HepG2 (cell line): Measurements from ENCODE around the gene LSR. TPM values are rescaled to one million over a fixed set of nuclear protein-coding genes. Genes with fewer than 3 reads are reported as not detected.

Experiments used
- CENPT ChIP-seq: sonication (generic); formaldehyde crosslinking; IDR thresholded peaks from 2 replicates; pipeline ENCODE4 v1.8.0; 2022; ENCODE audit warnings: low read depth, mild to moderate bottlenecking, moderate library complexity, missing genetic modification reagents
- CREB1 ChIP-seq, 2 experiments: fragments of 450-650 bp in 1 of 2; IDR thresholded peaks; 2 replicates each; pipeline ENCODE4 v1.6.1; 2016 to 2017; ENCODE audit warnings: control low read depth in 1 of 2, mild to moderate bottlenecking in 1 of 2, missing compliant biosample characterization in 1 of 2, missing genetic modification characterization in 1 of 2
- GATA4 ChIP-seq: sonication (generic); IDR thresholded peaks from 2 replicates; pipeline ENCODE4 v1.6.1; 2016; ENCODE audit warnings: antibody characterized with exemption, low read depth, borderline replicate concordance
- HOXA3 ChIP-seq: sonication (generic); formaldehyde crosslinking; IDR thresholded peaks from 2 replicates; pipeline ENCODE4 v1.5.0; 2020; ENCODE audit warnings: missing genetic modification reagents
- IRF9 ChIP-seq: sonication (generic); formaldehyde crosslinking; IDR thresholded peaks from 2 replicates; pipeline ENCODE4 v1.8.0; 2022; ENCODE audit warnings: missing genetic modification reagents, mild to moderate bottlenecking, borderline replicate concordance
- KDM4B ChIP-seq: sonication (generic); formaldehyde crosslinking; IDR thresholded peaks from 2 replicates; pipeline ENCODE4 v1.4.0; 2020; ENCODE audit warnings: missing genetic modification reagents
- MAZ ChIP-seq, 2 experiments: sonication (generic) in 1 of 2; formaldehyde crosslinking in 1 of 2; IDR thresholded peaks; 2 replicates each; pipeline versions ENCODE4 v1.5.0 to v1.6.1; 2012 to 2020; ENCODE audit warnings: low read depth in 2 of 2, mild to moderate bottlenecking in 2 of 2, borderline replicate concordance in 1 of 2, improper control_type of control experiment in 1 of 2, low read length in 1 of 2, missing genetic modification reagents in 1 of 2, moderate library complexity in 1 of 2
- NR2C2 ChIP-seq: sonication (generic); formaldehyde crosslinking; IDR thresholded peaks from 2 replicates; pipeline ENCODE4 v1.4.0; 2020; ENCODE audit warnings: missing genetic modification reagents, mild to moderate bottlenecking, moderate library complexity, borderline replicate concordance
- ONECUT2 ChIP-seq: sonication (generic); formaldehyde crosslinking; IDR thresholded peaks from 2 replicates; pipeline ENCODE4 v1.4.0; 2020; ENCODE audit warnings: missing genetic modification reagents
- RAD21 ChIP-seq: fragments of 450-650 bp; formaldehyde crosslinking; IDR thresholded peaks from 2 replicates; pipeline ENCODE4 v1.5.0; 2020; ENCODE audit warnings: mild to moderate bottlenecking
- RARA ChIP-seq: IDR thresholded peaks from 2 replicates; pipeline ENCODE4 v1.6.1; 2016; ENCODE audit warnings: missing genetic modification reagents, missing compliant biosample characterization
- RFXAP ChIP-seq: sonication (generic); formaldehyde crosslinking; IDR thresholded peaks from 2 replicates; pipeline ENCODE4 v1.4.0; 2020; ENCODE audit warnings: missing genetic modification reagents, borderline replicate concordance
- TBX3 ChIP-seq: fragments of 450-650 bp; IDR thresholded peaks from 2 replicates; pipeline ENCODE4 v1.6.1; 2017; ENCODE audit warnings: antibody characterized with exemption, mild to moderate bottlenecking, inconsistent platforms, borderline replicate concordance
- THAP9 ChIP-seq: sonication (generic); formaldehyde crosslinking; IDR thresholded peaks from 2 replicates; pipeline ENCODE4; 2020; ENCODE audit warnings: missing genetic modification reagents, mild to moderate bottlenecking, borderline replicate concordance
- TSC22D2 ChIP-seq: sonication (generic); formaldehyde crosslinking; IDR thresholded peaks from 2 replicates; pipeline ENCODE4 v1.5.1; 2020; ENCODE audit warnings: missing genetic modification reagents, mild to moderate bottlenecking, borderline replicate concordance
- ZMYM4 ChIP-seq: sonication (generic); formaldehyde crosslinking; IDR thresholded peaks from 2 replicates; pipeline ENCODE4 v1.8.1; 2023; ENCODE audit warnings: mild to moderate bottlenecking, missing genetic modification reagents
- ZNF574 ChIP-seq: sonication (generic); formaldehyde crosslinking; IDR thresholded peaks from 2 replicates; pipeline ENCODE4 v1.4.0; 2020; ENCODE audit warnings: missing genetic modification reagents
- ZNF614 ChIP-seq: IDR thresholded peaks from 2 replicates; pipeline ENCODE4 v1.6.1; 2018; ENCODE audit warnings: missing biosample characterization, missing genetic modification reagents, inconsistent platforms, borderline replicate concordance
- polyA plus RNA-seq, 8 experiments: library from polyadenylated mRNA; depleted of rRNA in 3 of 8; stranded (reverse) in 7 of 8; unstranded in 1 of 8; fragments of >200 nt; fragmentation: Illumina TruSeq in 4 of 8; extraction: Trizol in 4 of 8; gene quantifications; 2 replicates each; pipeline versions ENCODE4 v1.2.1 to v1.2.3, GENCODE V29; 2011 to 2016; ENCODE audit warnings: low read depth in 4 of 8, missing spikeins in 1 of 8, mixed read lengths in 1 of 8; ENCODE audit not compliant: insufficient read depth in 1 of 8
- total RNA-seq, 5 experiments: library from RNA; depleted of rRNA; stranded (reverse); fragments of >200 nt; fragmentation: Illumina TruSeq; extraction: Trizol; gene quantifications; 2 replicates each; pipeline ENCODE4 v1.2.3, GENCODE V29; 2016; ENCODE audit warnings: low read depth in 1 of 5

Gene LSR
- total and polyA plus RNA-seq, 2 of the 13 experiments (the other 11 are each of a cell fraction or from before 2014, with no cell fraction given), result 29.2 to 79.2 TPM

GRCh38 chr19:35279985-35280821, 31.4 kb downstream of the LSR start (continued):
- TF ChIP-seq THAP9 (CRISPR knock-in tag) (no peak; the same call in 1 of the 2 replicates), TBX3 (peak; percentile 65; the same call in 1 of the 2 replicates), KDM4B (no peak), HOXA3 (CRISPR knock-in tag) (peak; percentile 63; the same call in 1 of the 2 replicates), RARA (CRISPR knock-in tag) (peak; percentile 82), ZNF614 (CRISPR knock-in tag) (peak; percentile 29; the same call in 1 of the 2 replicates), CREB1 (IDR thresholded peaks at IDR 0.05) (no peak), CREB1 (CRISPR knock-in tag; IDR thresholded peaks at IDR 0.05) (0 out of 2 replicates have a peak, but pooled peaks have one; percentile 19), ZMYM4 (CRISPR knock-in tag) (no peak), NR2C2 (CRISPR knock-in tag) (peak; percentile 91), ONECUT2 (CRISPR knock-in tag) (no peak), MAZ (IDR thresholded peaks at IDR 0.05; ENCODE audit: borderline replicate concordance, low read depth, low read length) (no peak), MAZ (CRISPR knock-in tag; IDR thresholded peaks at IDR 0.05; ENCODE audit: low read depth) (0 out of 2 replicates have a peak, but pooled peaks have one; percentile 39), TSC22D2 (CRISPR knock-in tag) (no peak), CENPT (no peak), GATA4 (0 out of 2 replicates have a peak, but pooled peaks have one; percentile 37), RFXAP (CRISPR knock-in tag) (no peak), IRF9 (CRISPR knock-in tag) (no peak), ZNF574 (peak; percentile 42; the same call in 1 of the 2 replicates), RAD21 (CRISPR knock-in tag) (peak; percentile 69)
